K562 (cell line): ENCODE measurements around the gene TRAPPC5. TPM values are rescaled to one million over a fixed set of nuclear protein-coding genes. Genes with fewer than 3 reads are reported as not detected.

Experiments
- ATF6 ChIP-seq: sonication (generic); formaldehyde crosslinking; IDR thresholded peaks from 2 replicates; pipeline ENCODE4 v1.4.0; 2020; ENCODE audit warnings: mild to moderate bottlenecking, missing genetic modification reagents
- CTCF ChIP-seq, 3 experiments: IDR thresholded peaks in 2 of 3; conservative IDR thresholded peaks in 1 of 3; 2 replicates each; pipeline ENCODE4 v1.5.1; 2011 to 2012; ENCODE audit warnings: low read length in 3 of 3, mild to moderate bottlenecking in 3 of 3, control low read depth in 2 of 3, improper control_type of control experiment in 1 of 3, inconsistent platforms in 1 of 3, low read depth in 1 of 3, mixed read lengths in 1 of 3, moderate library complexity in 1 of 3; ENCODE audit not compliant: insufficient read depth in 2 of 3
- ESRRA ChIP-seq: fragments of 450-650 bp; IDR thresholded peaks from 2 replicates; pipeline ENCODE4 v1.6.1; 2014; ENCODE audit warnings: low read depth, mild to moderate bottlenecking, moderate library complexity, borderline replicate concordance
- HNRNPK ChIP-seq: fragments of 200-400 bp; formaldehyde crosslinking; IDR thresholded peaks from one replicate; pipeline ENCODE4 v1.6.1; 2018; ENCODE audit warnings: mild to moderate bottlenecking, low read depth, low read length; ENCODE audit not compliant: poor library complexity, severe bottlenecking
- ZNF121 ChIP-seq: sonication (generic); formaldehyde crosslinking; conservative IDR thresholded peaks from 2 replicates; pipeline ENCODE4 v1.8.0; 2022; ENCODE audit warnings: missing genetic modification reagents
- polyA plus RNA-seq, 8 experiments: library from polyadenylated mRNA; depleted of rRNA in 4 of 8; stranded (reverse) in 5 of 8; unstranded in 3 of 8; fragments of >200 nt; fragmentation: Nextera tagmentation in 2 of 8; fragmentation: Illumina TruSeq in 1 of 8; extraction: Ambion mirVana in 2 of 8; extraction: Trizol in 1 of 8; gene quantifications; 2 replicates each; pipeline versions ENCODE4 v1.2.1 to v1.2.3, GENCODE V29; 2011 to 2014; ENCODE audit warnings: inconsistent platforms in 1 of 8, missing spikeins in 1 of 8
- total RNA-seq, 7 experiments: library from RNA; depleted of rRNA in 6 of 7; stranded (reverse); fragments of >200 nt in 6 of 7; fragmentation: Illumina TruSeq in 2 of 7; extraction: Trizol in 2 of 7; gene quantifications; 2 replicates each; pipeline versions ENCODE4 v1.2.1 to v1.2.3, GENCODE V29; 2011 to 2021; ENCODE audit warnings: low replicate concordance in 1 of 7

Gene TRAPPC5
- total and polyA plus RNA-seq, 9 of the 15 experiments (the other 6 are each of a cell fraction or from before 2014, with no cell fraction given), result 2.0 to 76.9 (median 29.3) TPM

- no peak for TF ChIP-seq ATF6 (CRISPR knock-in tag)
- TF ChIP-seq CTCF (IDR thresholded peaks at IDR 0.05 in 2 of 3, conservative IDR thresholded peaks at IDR 0.05 in 1 of 3; ENCODE audit: insufficient read depth in 2 of 3, low read depth in 1 of 3, low read length in 3 of 3), result 0 out of 6 replicates have a peak, but pooled peaks of 2 of the 3 experiments have one; percentile 8 to 26
- TF ChIP-seq ZNF121, result no peak
- TF ChIP-seq ESRRA, result peak; percentile 91
- no peak for TF ChIP-seq HNRNPK
These were observed 2.8 kb upstream of the TRAPPC5 start (continued) for GRCh38 chr19:7677669-7678311.
